OCI-LY3 (cell line): ENCODE results near the gene ERAP2.

Experiments
- CTCF ChIP-seq: fragments of 200-600, 300-600 bp; sonication (generic); IDR thresholded peaks from 2 replicates; pipeline ENCODE4 v1.5.1; 2014; ENCODE audit warnings: antibody characterized with exemption, low read length, low read depth
- EZH2phosphoT487 ChIP-seq: fragments of 200-600 bp; shearing (Covaris generic); IDR thresholded peaks from 2 replicates; pipeline ENCODE4 v1.6.1; 2018; ENCODE audit warnings: antibody characterized with exemption, mixed run types, low read depth

- TF ChIP-seq CTCF (no peak), EZH2phosphoT487 (no peak)
Measured at GRCh38 chr5:96856371-96856770, 19.9 kb upstream of the ERAP2 start.
